Renal cortical epithelial cell (primary cell): ENCODE results near the gene SLC25A29. TPM values are rescaled to one million over a fixed set of nuclear protein-coding genes. Genes with fewer than 3 reads are reported as not detected.

Source experiments
- DNase-seq: peaks from one replicate; pipeline ENCODE4 v3.0.0-alpha.2; 2011; ENCODE audit warnings: low read depth
- total RNA-seq: library from RNA; depleted of rRNA; stranded (reverse); fragments of >200 nt; gene quantifications from 2 replicates; pipeline ENCODE4 v1.2.3, GENCODE V29; 2014

The SLC25A29 gene
- total RNA-seq, 1 donor from 2014 or later, result 92.2 TPM

GRCh38 chr14:100281286-100282082 is 24.8 kb downstream of the SLC25A29 start:
- DNase-seq, result no peak

GRCh38 chr14:100279563-100279962 is 26.7 kb downstream of the SLC25A29 start:
- no peak for DNase-seq

GRCh38 chr14:100279133-100279532 is 27.1 kb downstream of the SLC25A29 start:
- no peak for DNase-seq

- DNase-seq, result peak; percentile 38
Measured at GRCh38 chr14:100278702-100279101, 27.5 kb downstream of the SLC25A29 start.

- no peak for DNase-seq
Measured at GRCh38 chr14:100275214-100275613, 31.0 kb downstream of the SLC25A29 start.

- no peak for DNase-seq
Measured at GRCh38 chr14:100274250-100274649, 32.0 kb downstream of the SLC25A29 start.

GRCh38 chr14:100271247-100271939 is 34.9 kb downstream of the SLC25A29 start:
- peak; percentile 40 for DNase-seq

- peak; percentile 32 for DNase-seq
Measured at GRCh38 chr14:100268591-100269207, 37.5 kb downstream of the SLC25A29 start.

GRCh38 chr14:100267990-100268389 is 38.3 kb downstream of the SLC25A29 start:
- DNase-seq, result no peak

- no peak for DNase-seq
Measured at GRCh38 chr14:100263141-100263540, 43.1 kb downstream of the SLC25A29 start.

- no peak for DNase-seq
Measured at GRCh38 chr14:100262545-100262944, 43.7 kb downstream of the SLC25A29 start.

- DNase-seq, result no peak
Measured at GRCh38 chr14:100261621-100262020, 44.6 kb downstream of the SLC25A29 start.

GRCh38 chr14:100256339-100256895 is 49.8 kb downstream of the SLC25A29 start:
- DNase-seq, result no peak

GRCh38 chr14:100252684-100253083 is 53.6 kb downstream of the SLC25A29 start:
- no peak for DNase-seq

- no peak for DNase-seq
Measured at GRCh38 chr14:100250732-100251465, 55.3 kb downstream of the SLC25A29 start.

- DNase-seq, result peak; percentile 68
Measured at GRCh38 chr14:100246809-100247428, 59.3 kb downstream of the SLC25A29 start.

- no peak for DNase-seq
Measured at GRCh38 chr14:100243020-100243419, 63.2 kb downstream of the SLC25A29 start.

GRCh38 chr14:100241279-100241678 is 65.0 kb downstream of the SLC25A29 start:
- peak; percentile 25 for DNase-seq
